Measurements from ENCODE around the gene MCTP1.

The MCTP1 gene

DNA sequence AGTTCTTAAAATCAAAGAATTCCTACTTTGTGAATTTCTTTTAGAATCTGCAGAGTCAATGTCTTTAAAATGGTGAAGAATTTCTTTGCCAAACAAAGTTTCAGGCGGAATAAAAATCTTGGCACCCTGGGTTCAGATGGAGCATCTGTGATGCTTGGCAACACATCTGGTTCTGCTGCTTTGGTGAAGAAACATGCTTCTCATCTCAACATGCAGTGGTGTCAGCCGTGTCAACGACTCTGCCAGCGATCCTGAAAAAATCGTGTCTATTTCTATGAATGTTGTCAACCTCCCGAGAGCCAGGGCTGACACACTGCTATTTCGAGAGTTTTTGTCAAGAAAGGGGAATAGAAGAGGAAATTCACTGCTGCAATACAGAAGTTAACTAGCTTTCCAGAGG lies 514.9 kb downstream of the MCTP1 start:
- Histone ChIP-seq H3K27me3 (ENCODE audit: insufficient read depth, low read length, poor library complexity, severe bottlenecking) (no peaks in the 10 kb centered on the region), H2AFZ (ENCODE audit: low read length) (no peak overlapping the region), H3K9me3 (ENCODE audit: insufficient read depth, low read depth, low read length) (no peaks in the 10 kb centered on the region), H3K4me2 (ENCODE audit: low read depth, low read length, poor library complexity, severe bottlenecking) (no peak overlapping the region), H3F3A (ENCODE audit: low read depth) (no peaks in the 10 kb centered on the region), H3K79me2 (ENCODE audit: insufficient read depth, low read length) (no peaks in the 10 kb centered on the region), H3K36me3 (ENCODE audit: insufficient read depth, low read length) (no peaks in the 10 kb centered on the region), H3K4me3 (ENCODE audit: low read length, poor library complexity, severe bottlenecking) (no peak overlapping the region), H3K4me1 (ENCODE audit: insufficient read depth, low read length, poor library complexity, severe bottlenecking) (no peaks in the 10 kb centered on the region), H3K9me2 (replicated peaks; ENCODE audit: low read depth, low read length) (no peaks in the 10 kb centered on the region), H3K9ac (ENCODE audit: low read depth, low read length, poor library complexity, severe bottlenecking) (no peak overlapping the region), H4K20me1 (ENCODE audit: insufficient read depth, low read length, poor library complexity, severe bottlenecking) (no peaks in the 10 kb centered on the region)
- TF ChIP-seq, protein P1, sequence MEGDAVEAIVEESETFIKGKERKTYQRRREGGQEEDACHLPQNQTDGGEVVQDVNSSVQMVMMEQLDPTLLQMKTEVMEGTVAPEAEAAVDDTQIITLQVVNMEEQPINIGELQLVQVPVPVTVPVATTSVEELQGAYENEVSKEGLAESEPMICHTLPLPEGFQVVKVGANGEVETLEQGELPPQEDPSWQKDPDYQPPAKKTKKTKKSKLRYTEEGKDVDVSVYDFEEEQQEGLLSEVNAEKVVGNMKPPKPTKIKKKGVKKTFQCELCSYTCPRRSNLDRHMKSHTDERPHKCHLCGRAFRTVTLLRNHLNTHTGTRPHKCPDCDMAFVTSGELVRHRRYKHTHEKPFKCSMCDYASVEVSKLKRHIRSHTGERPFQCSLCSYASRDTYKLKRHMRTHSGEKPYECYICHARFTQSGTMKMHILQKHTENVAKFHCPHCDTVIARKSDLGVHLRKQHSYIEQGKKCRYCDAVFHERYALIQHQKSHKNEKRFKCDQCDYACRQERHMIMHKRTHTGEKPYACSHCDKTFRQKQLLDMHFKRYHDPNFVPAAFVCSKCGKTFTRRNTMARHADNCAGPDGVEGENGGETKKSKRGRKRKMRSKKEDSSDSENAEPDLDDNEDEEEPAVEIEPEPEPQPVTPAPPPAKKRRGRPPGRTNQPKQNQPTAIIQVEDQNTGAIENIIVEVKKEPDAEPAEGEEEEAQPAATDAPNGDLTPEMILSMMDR (conservative IDR thresholded peaks at IDR 0.05; ENCODE audit: low read length) = no peak
- no peak for TF ChIP-seq EZH2phosphoT487 (IDR thresholded peaks at IDR 0.05; ENCODE audit: borderline replicate concordance)

- Histone ChIP-seq H3K4me2 (ENCODE audit: low read depth, low read length, poor library complexity, severe bottlenecking) (no peak overlapping the region), H3K4me1 (ENCODE audit: insufficient read depth, low read length, poor library complexity, severe bottlenecking) (no peaks in the 10 kb centered on the region), H3K9me2 (replicated peaks; ENCODE audit: low read depth, low read length) (no peaks in the 10 kb centered on the region), H3K79me2 (ENCODE audit: insufficient read depth, low read length) (no peaks in the 10 kb centered on the region), H4K20me1 (ENCODE audit: insufficient read depth, low read length, poor library complexity, severe bottlenecking) (no peaks in the 10 kb centered on the region), H3K36me3 (ENCODE audit: insufficient read depth, low read length) (no peaks in the 10 kb centered on the region), H3K27me3 (ENCODE audit: insufficient read depth, low read length, poor library complexity, severe bottlenecking) (no peaks in the 10 kb centered on the region), H3K4me3 (ENCODE audit: low read length, poor library complexity, severe bottlenecking) (no peak overlapping the region), H3F3A (ENCODE audit: low read depth) (no peaks in the 10 kb centered on the region), H2AFZ (ENCODE audit: low read length) (no peak overlapping the region), H3K9me3 (ENCODE audit: insufficient read depth, low read depth, low read length) (no peaks in the 10 kb centered on the region), H3K9ac (ENCODE audit: low read depth, low read length, poor library complexity, severe bottlenecking) (no peak overlapping the region)
- TF ChIP-seq, protein P1 (conservative IDR thresholded peaks at IDR 0.05; ENCODE audit: low read length) = no peak
- TF ChIP-seq EZH2phosphoT487 (IDR thresholded peaks at IDR 0.05; ENCODE audit: borderline replicate concordance) = no peak
Observed at GRCh38 chr5:94761786-94762185, 523.1 kb downstream of the MCTP1 start.

DNA sequence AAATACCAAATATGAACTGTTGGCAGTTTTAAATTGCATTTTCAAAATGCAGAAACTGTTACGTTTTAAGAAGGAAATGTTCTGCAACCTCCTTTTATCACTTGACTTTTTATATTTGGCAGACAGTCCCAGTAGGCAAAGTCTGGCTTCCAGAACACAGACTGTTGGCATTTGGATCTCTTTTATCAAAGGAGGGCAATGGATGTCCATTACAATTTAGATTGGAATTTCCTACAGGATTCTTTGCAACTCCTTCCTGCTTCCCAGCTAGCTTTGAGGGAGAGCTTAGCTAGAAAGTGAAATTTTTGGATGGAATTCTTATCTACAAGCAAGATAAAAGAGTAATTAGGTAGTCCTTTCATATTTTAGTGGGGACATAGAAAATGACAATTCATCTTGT lies 523.8 kb downstream of the MCTP1 start:
- Histone ChIP-seq H2AFZ (ENCODE audit: low read length) (no peak overlapping the region), H3K4me3 (ENCODE audit: low read length, poor library complexity, severe bottlenecking) (no peak overlapping the region), H3K4me2 (ENCODE audit: low read depth, low read length, poor library complexity, severe bottlenecking) (no peak overlapping the region), H3F3A (ENCODE audit: low read depth) (no peaks in the 10 kb centered on the region), H3K27me3 (ENCODE audit: insufficient read depth, low read length, poor library complexity, severe bottlenecking) (no peaks in the 10 kb centered on the region), H3K9ac (ENCODE audit: low read depth, low read length, poor library complexity, severe bottlenecking) (no peak overlapping the region), H3K36me3 (ENCODE audit: insufficient read depth, low read length) (no peaks in the 10 kb centered on the region), H3K79me2 (ENCODE audit: insufficient read depth, low read length) (no peaks in the 10 kb centered on the region), H4K20me1 (ENCODE audit: insufficient read depth, low read length, poor library complexity, severe bottlenecking) (no peaks in the 10 kb centered on the region), H3K9me2 (replicated peaks; ENCODE audit: low read depth, low read length) (no peaks in the 10 kb centered on the region), H3K4me1 (ENCODE audit: insufficient read depth, low read length, poor library complexity, severe bottlenecking) (no peaks in the 10 kb centered on the region), H3K9me3 (ENCODE audit: insufficient read depth, low read depth, low read length) (no peaks in the 10 kb centered on the region)
- no peak for TF ChIP-seq EZH2phosphoT487 (IDR thresholded peaks at IDR 0.05; ENCODE audit: borderline replicate concordance)
- TF ChIP-seq, protein P1 (conservative IDR thresholded peaks at IDR 0.05; ENCODE audit: low read length) = no peak
